Measurements from ENCODE around the gene TDRD7. TPM values are rescaled to one million over a fixed set of nuclear protein-coding genes. Genes with fewer than 3 reads are reported as not detected.
A peak's percentile ranks its signal among the peaks of the same experiment; 100 is the strongest.

Gene TDRD7
- total RNA-seq, 1 donor from 2014 or later: 7.6 TPM

DNA sequence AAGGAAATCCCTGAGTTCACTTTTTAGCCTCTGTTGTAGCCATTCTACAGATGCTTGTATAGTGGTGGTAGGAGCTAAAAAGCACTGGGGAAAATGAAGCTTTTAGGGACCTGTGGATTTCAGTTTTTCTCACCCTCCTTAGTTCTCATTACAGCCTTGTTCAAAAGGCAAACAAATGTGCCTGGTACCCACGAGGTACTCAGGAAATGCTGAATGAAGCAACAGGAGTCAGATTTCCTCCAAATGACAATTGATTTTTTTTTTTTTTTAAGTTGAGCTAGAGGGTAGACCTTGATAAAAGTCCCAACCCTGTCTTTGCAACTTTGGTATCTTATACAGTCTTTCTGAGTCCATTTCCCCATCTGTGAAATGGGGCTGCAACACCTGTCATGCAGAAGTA lies 68.3 kb downstream of the TDRD7 start:
- Mint-ChIP-seq H3K4me3 (no peak overlapping the region), H3K4me1 (ENCODE audit: unreplicated experiment) (no peaks in the 10 kb centered on the region)
- TF ChIP-seq, protein P1, sequence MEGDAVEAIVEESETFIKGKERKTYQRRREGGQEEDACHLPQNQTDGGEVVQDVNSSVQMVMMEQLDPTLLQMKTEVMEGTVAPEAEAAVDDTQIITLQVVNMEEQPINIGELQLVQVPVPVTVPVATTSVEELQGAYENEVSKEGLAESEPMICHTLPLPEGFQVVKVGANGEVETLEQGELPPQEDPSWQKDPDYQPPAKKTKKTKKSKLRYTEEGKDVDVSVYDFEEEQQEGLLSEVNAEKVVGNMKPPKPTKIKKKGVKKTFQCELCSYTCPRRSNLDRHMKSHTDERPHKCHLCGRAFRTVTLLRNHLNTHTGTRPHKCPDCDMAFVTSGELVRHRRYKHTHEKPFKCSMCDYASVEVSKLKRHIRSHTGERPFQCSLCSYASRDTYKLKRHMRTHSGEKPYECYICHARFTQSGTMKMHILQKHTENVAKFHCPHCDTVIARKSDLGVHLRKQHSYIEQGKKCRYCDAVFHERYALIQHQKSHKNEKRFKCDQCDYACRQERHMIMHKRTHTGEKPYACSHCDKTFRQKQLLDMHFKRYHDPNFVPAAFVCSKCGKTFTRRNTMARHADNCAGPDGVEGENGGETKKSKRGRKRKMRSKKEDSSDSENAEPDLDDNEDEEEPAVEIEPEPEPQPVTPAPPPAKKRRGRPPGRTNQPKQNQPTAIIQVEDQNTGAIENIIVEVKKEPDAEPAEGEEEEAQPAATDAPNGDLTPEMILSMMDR (conservative IDR thresholded peaks at IDR 0.05): no peak

DNA sequence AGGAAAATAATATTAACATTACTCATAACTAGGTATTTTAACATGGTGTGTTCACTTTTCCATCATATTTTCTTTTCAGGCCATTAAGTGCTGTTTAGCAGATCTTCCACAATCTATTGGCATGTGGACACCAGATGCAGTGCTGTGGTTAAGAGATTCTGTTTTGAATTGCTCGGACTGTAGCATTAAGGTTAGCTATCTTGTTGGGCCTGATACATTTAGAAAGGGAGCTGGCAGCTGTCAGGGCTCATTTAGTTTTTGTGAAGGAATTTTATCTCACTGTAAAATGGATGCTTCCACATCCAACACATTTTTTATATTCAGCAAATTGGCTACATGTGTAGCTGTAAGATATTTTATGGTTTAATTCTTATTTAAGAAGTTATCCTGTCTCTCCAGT lies 68.9 kb downstream of the TDRD7 start:
- no peaks in the 10 kb centered on the region for H3K27me3 Mint-ChIP-seq
- no peak for DNase-seq (ENCODE audit: extremely low spot score, unreplicated experiment)
- H3K27ac Mint-ChIP-seq: no peak overlapping the region
- no peak overlapping the region for H3K4me3 Mint-ChIP-seq
- H3K9me3 Mint-ChIP-seq: no peaks in the 10 kb centered on the region
- H3K4me1 Mint-ChIP-seq (ENCODE audit: unreplicated experiment): no peaks in the 10 kb centered on the region
- TF ChIP-seq, protein P1 (conservative IDR thresholded peaks at IDR 0.05): no peak
- peaks cover 3% of the 10 kb centered on the region for H3K36me3 Mint-ChIP-seq

More for the DNA sequence above, 68.3 kb downstream of the TDRD7 start:
- H3K27me3 Mint-ChIP-seq: no peaks in the 10 kb centered on the region
- H3K27ac Mint-ChIP-seq: no peak overlapping the region
- peaks cover 3% of the 10 kb centered on the region for H3K36me3 Mint-ChIP-seq
- H3K9me3 Mint-ChIP-seq: no peaks in the 10 kb centered on the region
- no peak for DNase-seq (ENCODE audit: extremely low spot score, unreplicated experiment)

- H3K9me3 Mint-ChIP-seq: no peaks in the 10 kb centered on the region
- TF ChIP-seq, protein P1 (conservative IDR thresholded peaks at IDR 0.05): no peak
- no peak overlapping the region for H3K4me3 Mint-ChIP-seq
- H3K27ac Mint-ChIP-seq: no peak overlapping the region
- H3K36me3 Mint-ChIP-seq: peaks cover 1% of the 10 kb centered on the region
- no peaks in the 10 kb centered on the region for H3K27me3 Mint-ChIP-seq
- DNase-seq (ENCODE audit: extremely low spot score, unreplicated experiment): no peak
- H3K4me1 Mint-ChIP-seq (ENCODE audit: unreplicated experiment): no peaks in the 10 kb centered on the region
Measured at GRCh38 chr9:97484134-97484533, 72.2 kb downstream of the TDRD7 start.

DNA sequence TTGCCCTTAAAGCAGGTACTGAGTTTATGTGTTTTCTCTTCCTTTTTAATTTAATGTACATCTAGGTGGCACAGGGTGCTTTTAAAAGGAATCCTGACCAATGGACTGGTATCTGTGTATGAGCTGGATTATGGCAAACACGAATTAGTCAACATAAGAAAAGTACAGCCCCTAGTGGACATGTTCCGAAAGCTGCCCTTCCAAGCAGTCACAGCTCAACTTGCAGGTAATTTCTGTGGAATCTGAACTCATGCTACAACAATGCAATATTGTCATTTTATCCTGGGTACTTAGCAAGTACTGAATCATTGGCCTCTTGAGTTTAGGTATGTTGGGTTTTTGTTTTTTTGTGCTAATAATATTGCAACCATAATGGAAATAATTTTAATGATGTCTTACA lies 75.2 kb downstream of the TDRD7 start:
- TF ChIP-seq, protein P1 (conservative IDR thresholded peaks at IDR 0.05): peak; percentile 62
- H3K36me3 Mint-ChIP-seq: peaks cover 3% of the 10 kb centered on the region
- no peak overlapping the region for H3K4me3 Mint-ChIP-seq
- H3K27me3 Mint-ChIP-seq: no peaks in the 10 kb centered on the region
- no peak overlapping the region for H3K27ac Mint-ChIP-seq
- DNase-seq (ENCODE audit: extremely low spot score, unreplicated experiment): no peak
- H3K9me3 Mint-ChIP-seq: no peaks in the 10 kb centered on the region
- H3K4me1 Mint-ChIP-seq (ENCODE audit: unreplicated experiment): no peaks in the 10 kb centered on the region

DNA sequence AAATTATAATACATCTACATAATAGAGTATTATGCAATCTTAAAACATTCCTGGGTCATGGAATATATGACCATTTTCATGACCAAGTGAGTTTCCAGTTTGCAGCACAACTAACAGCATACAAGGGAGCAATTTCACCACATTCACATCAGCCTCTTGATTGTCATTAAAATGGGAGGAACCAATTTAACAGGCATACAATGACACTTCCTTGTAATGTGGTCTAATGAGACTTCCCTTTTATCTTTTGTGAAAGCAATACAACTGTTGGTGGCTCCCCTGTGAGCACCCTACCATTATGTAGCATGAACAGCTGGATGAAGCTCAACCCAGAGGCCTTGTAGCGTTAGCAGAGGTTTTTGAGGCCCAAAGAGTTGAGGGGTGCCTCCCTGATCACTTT lies 76.0 kb downstream of the TDRD7 start:
- Mint-ChIP-seq H3K27me3 (no peaks in the 10 kb centered on the region), H3K4me3 (no peak overlapping the region), H3K4me1 (ENCODE audit: unreplicated experiment) (no peaks in the 10 kb centered on the region), H3K27ac (no peak overlapping the region), H3K9me3 (no peaks in the 10 kb centered on the region), H3K36me3 (peaks cover 3% of the 10 kb centered on the region)
- no peak for DNase-seq (ENCODE audit: extremely low spot score, unreplicated experiment)
- TF ChIP-seq, protein P1 (conservative IDR thresholded peaks at IDR 0.05): no peak
